Measurements from ENCODE around the gene ACYP2. TPM values are rescaled to one million over a fixed set of nuclear protein-coding genes. Genes with fewer than 3 reads are reported as not detected.
"Not testable (repeated sequence)": the region's sequence is repeated elsewhere in the genome, so short reads cannot be mapped to it uniquely, and the experiment has no call there.

Gene ACYP2
- polyA plus RNA-seq (2013, experiment 1 of 2), result 11.2 TPM
- polyA plus RNA-seq (2013, experiment 2 of 2), result 11.0 TPM

DNA sequence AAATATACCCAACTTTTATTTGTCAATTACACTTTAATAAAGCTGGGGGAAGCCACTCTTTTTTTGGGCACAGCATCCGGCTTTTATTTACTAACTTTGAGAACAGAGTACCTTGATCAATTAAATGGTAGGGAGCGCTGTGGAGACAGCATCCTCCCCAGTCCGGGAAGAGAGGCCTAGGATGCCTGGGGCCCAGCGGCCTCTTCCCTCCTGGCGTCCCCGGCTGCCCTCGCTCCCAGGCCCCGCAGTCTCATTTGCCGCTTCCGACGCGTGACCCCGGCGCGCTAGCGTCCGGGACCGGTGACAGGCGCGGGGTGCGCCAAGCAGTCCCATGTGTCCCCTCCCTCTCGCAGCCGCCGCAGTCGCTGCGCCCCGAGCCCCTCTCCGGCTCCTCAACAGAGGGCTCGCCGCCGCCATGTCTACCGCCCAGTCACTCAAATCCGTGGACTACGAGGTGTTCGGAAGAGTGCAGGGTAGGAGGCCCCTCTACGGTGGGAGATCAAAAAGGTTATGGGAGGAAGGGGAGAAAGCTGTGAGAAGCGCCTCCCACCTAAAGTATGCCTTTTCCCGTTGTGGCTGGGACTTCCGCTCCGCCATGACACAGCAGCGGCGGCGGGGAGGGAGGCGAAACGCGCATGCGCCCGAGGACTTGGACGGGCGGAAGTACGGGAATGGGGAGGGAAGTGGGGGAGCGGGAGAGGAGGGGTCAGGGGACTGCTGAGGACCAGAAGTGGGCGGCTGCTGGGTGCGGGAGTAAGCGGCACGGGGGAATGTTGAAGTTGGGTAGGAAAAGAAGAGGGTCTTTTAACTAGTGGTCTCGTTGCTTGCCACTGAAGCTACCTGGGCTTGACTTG, at the start of gene ACYP2:
TSS of gene ACYP2 (plus strand) at position 332 of the 854 bp plus-strand sequence.
- WGBS, 2 experiments (ENCODE audit: insufficient coverage in 2 of 2), result 8 to 20% methylated on average over 27 to 47 of the region's 57 CpGs

DNA sequence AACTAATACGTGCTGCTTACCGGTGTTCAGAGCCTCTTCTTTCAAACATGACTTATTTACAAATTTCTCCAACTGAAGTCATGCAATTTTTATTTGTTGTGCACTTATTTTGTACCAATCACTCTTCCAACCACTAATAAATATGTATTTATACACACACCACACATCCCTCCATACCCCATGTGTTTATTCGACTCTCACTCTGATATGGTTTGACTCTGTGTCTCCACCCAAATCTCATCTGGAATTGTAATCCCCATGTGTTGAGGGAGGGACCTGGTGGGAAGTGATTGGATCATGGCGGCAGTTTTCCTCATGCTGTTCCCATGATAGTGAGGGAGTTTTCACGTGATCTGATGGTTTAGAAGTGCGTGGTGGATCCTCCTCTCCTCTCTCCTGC, 49.5 kb upstream of the ACYP2 start:
- H3K9me3 ChIP-seq (ENCODE audit: control insufficient read depth, low read length), result no peaks in the 10 kb centered on the region
- no peaks in the 10 kb centered on the region for H3K4me1 ChIP-seq (ENCODE audit: control insufficient read depth, insufficient read depth, low read length, poor library complexity, severe bottlenecking)
- H3K4me3 ChIP-seq (ENCODE audit: extremely low read depth, insufficient read depth, low read length, poor library complexity, severe bottlenecking), result no peak overlapping the region
- WGBS, 2 experiments (ENCODE audit: insufficient coverage in 2 of 2), result no CpG with 5 or more reads among the region's 6 CpGs
- H3K27ac ChIP-seq (ENCODE audit: low read depth, low read length, severe bottlenecking), result no peak overlapping the region
- no peaks in the 10 kb centered on the region for H3K36me3 ChIP-seq (ENCODE audit: control insufficient read depth, insufficient read depth, low read length)

More for the DNA sequence above, at the start of gene ACYP2:
- peak within 1 kb of the TSS; percentile 68 for H3K4me3 ChIP-seq (ENCODE audit: extremely low read depth, insufficient read depth, low read length, poor library complexity, severe bottlenecking)
- H3K27ac ChIP-seq (ENCODE audit: low read depth, low read length, severe bottlenecking), result peak within 1 kb of the TSS; percentile 100
- H3K36me3 ChIP-seq (ENCODE audit: control insufficient read depth, insufficient read depth, low read length), result no peaks in the 10 kb centered on the region
- H3K9me3 ChIP-seq (ENCODE audit: control insufficient read depth, low read length), result peaks cover 20% of the 10 kb centered on the region
- no peaks in the 10 kb centered on the region for H3K4me1 ChIP-seq (ENCODE audit: control insufficient read depth, insufficient read depth, low read length, poor library complexity, severe bottlenecking)

DNA sequence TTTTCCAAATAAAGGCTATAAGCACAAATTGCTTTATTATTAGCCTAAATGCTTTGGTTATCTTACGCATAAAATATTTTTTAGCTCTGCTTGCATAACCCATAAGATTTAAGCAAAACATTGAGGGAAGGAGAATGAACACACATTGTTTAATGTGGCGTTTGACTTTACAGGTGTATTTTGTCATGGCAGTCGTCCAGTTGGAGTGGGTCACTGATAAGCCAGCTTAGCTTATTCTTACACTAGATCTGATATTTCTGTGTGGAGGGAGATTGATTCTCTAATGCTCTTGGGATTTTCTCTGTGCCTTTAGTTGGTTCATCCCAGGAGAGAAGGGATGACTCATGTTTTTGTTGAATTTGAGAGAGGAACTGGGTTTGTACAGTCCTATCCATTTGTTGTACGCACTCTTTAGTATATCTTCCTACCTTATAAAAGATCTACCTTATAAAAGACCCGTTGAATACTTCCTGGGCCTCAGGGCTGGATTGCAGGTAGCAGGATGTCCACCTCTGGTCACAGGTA, 47.5 kb upstream of the ACYP2 start:
- Histone ChIP-seq H3K4me1 (ENCODE audit: control insufficient read depth, insufficient read depth, low read length, poor library complexity, severe bottlenecking) (no peaks in the 10 kb centered on the region), H3K4me3 (ENCODE audit: extremely low read depth, insufficient read depth, low read length, poor library complexity, severe bottlenecking) (no peak overlapping the region), H3K9me3 (ENCODE audit: control insufficient read depth, low read length) (no peaks in the 10 kb centered on the region), H3K36me3 (ENCODE audit: control insufficient read depth, insufficient read depth, low read length) (no peaks in the 10 kb centered on the region), H3K27ac (ENCODE audit: low read depth, low read length, severe bottlenecking) (no peak overlapping the region)
- 83 to 100% methylated on average over 1 of the region's 5 CpGs for WGBS, 2 experiments (ENCODE audit: insufficient coverage in 2 of 2)

- H3K4me3 ChIP-seq (ENCODE audit: extremely low read depth, insufficient read depth, low read length, poor library complexity, severe bottlenecking); H3K9me3 ChIP-seq (ENCODE audit: control insufficient read depth, low read length); H3K36me3 ChIP-seq (ENCODE audit: control insufficient read depth, insufficient read depth, low read length); H3K27ac ChIP-seq (ENCODE audit: low read depth, low read length, severe bottlenecking); H3K4me1 ChIP-seq (ENCODE audit: control insufficient read depth, insufficient read depth, low read length, poor library complexity, severe bottlenecking): not testable (repeated sequence)
- WGBS, 2 experiments (ENCODE audit: insufficient coverage in 2 of 2), result 89 to 100% methylated on average over 1 of the region's 2 CpGs
These were observed 42.9 kb upstream of the ACYP2 start for GRCh38 chr2:54072483-54072882.

DNA sequence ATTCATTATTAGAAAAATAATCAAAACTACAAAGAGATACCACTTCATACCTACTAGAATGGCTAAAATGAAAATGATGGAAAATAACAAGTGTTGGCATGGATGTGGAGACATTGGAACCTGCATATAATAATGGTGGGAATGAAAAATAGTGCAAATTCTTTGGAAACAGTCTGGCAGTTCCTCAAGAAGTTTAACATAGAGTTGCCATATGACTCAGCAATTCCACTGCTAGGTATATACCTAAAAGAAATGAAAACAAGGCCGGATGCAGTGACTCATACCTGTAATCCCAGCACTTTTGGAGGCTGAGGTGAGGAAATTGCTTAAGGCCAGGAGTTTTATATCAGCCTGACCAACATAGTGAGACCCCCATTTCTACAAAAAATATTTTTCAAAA, 41.6 kb upstream of the ACYP2 start:
- H3K27ac ChIP-seq (ENCODE audit: low read depth, low read length, severe bottlenecking), result no peak overlapping the region
- H3K4me3 ChIP-seq (ENCODE audit: extremely low read depth, insufficient read depth, low read length, poor library complexity, severe bottlenecking), result no peak overlapping the region
- 100% methylated on average over 1 of the region's 1 CpG; no CpG with 5 or more reads in 1 of the 2 experiments for WGBS, 2 experiments (ENCODE audit: insufficient coverage in 2 of 2)
- no peaks in the 10 kb centered on the region for H3K4me1 ChIP-seq (ENCODE audit: control insufficient read depth, insufficient read depth, low read length, poor library complexity, severe bottlenecking)
- H3K36me3 ChIP-seq (ENCODE audit: control insufficient read depth, insufficient read depth, low read length), result no peaks in the 10 kb centered on the region
- no peaks in the 10 kb centered on the region for H3K9me3 ChIP-seq (ENCODE audit: control insufficient read depth, low read length)

GRCh38 chr2:54074606-54075341, 40.6 kb upstream of the ACYP2 start:
- Histone ChIP-seq H3K36me3 (ENCODE audit: control insufficient read depth, insufficient read depth, low read length) (no peaks in the 10 kb centered on the region), H3K27ac (ENCODE audit: low read depth, low read length, severe bottlenecking) (no peak overlapping the region), H3K4me1 (ENCODE audit: control insufficient read depth, insufficient read depth, low read length, poor library complexity, severe bottlenecking) (no peaks in the 10 kb centered on the region), H3K9me3 (ENCODE audit: control insufficient read depth, low read length) (no peaks in the 10 kb centered on the region), H3K4me3 (ENCODE audit: extremely low read depth, insufficient read depth, low read length, poor library complexity, severe bottlenecking) (no peak overlapping the region)
- 95 to 98% methylated on average over 5 of the region's 9 CpGs for WGBS, 2 experiments (ENCODE audit: insufficient coverage in 2 of 2)

DNA sequence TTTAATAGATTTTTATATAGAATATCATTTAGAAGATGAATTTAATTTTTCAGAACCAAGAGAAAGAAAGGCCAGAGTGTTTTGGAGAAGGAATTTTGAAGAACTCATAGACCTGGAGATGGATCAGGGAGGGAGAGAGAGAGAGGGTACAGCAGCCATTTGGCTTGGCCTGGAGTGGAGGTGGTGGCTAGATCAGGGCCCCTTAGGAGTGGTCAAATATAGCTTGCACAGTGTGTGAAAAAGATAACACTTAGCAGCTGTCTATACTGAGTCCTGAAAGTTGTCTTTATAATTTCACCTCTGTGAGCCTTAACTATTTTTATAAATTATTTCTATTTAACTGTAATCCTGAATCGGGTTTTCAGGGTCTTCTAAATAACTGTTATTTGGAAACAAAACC, 38.8 kb upstream of the ACYP2 start:
- H3K9me3 ChIP-seq (ENCODE audit: control insufficient read depth, low read length), result no peaks in the 10 kb centered on the region
- H3K27ac ChIP-seq (ENCODE audit: low read depth, low read length, severe bottlenecking), result no peak overlapping the region
- no CpG with 5 or more reads among the region's 1 CpG for WGBS, 2 experiments (ENCODE audit: insufficient coverage in 2 of 2)
- H3K36me3 ChIP-seq (ENCODE audit: control insufficient read depth, insufficient read depth, low read length), result no peaks in the 10 kb centered on the region
- no peaks in the 10 kb centered on the region for H3K4me1 ChIP-seq (ENCODE audit: control insufficient read depth, insufficient read depth, low read length, poor library complexity, severe bottlenecking)
- H3K4me3 ChIP-seq (ENCODE audit: extremely low read depth, insufficient read depth, low read length, poor library complexity, severe bottlenecking), result no peak overlapping the region

GRCh38 chr2:54077088-54077900, 38.1 kb upstream of the ACYP2 start:
- Histone ChIP-seq H3K9me3 (ENCODE audit: control insufficient read depth, low read length) (no peaks in the 10 kb centered on the region), H3K27ac (ENCODE audit: low read depth, low read length, severe bottlenecking) (no peak overlapping the region), H3K4me3 (ENCODE audit: extremely low read depth, insufficient read depth, low read length, poor library complexity, severe bottlenecking) (no peak overlapping the region), H3K36me3 (ENCODE audit: control insufficient read depth, insufficient read depth, low read length) (no peaks in the 10 kb centered on the region), H3K4me1 (ENCODE audit: control insufficient read depth, insufficient read depth, low read length, poor library complexity, severe bottlenecking) (no peaks in the 10 kb centered on the region)
- 91 to 93% methylated on average over 1 to 2 of the region's 2 CpGs for WGBS, 2 experiments (ENCODE audit: insufficient coverage in 2 of 2)

GRCh38 chr2:54079331-54079730, 36.1 kb upstream of the ACYP2 start:
- Histone ChIP-seq H3K36me3 (ENCODE audit: control insufficient read depth, insufficient read depth, low read length) (no peaks in the 10 kb centered on the region), H3K4me3 (ENCODE audit: extremely low read depth, insufficient read depth, low read length, poor library complexity, severe bottlenecking) (no peak overlapping the region), H3K27ac (ENCODE audit: low read depth, low read length, severe bottlenecking) (no peak overlapping the region), H3K4me1 (ENCODE audit: control insufficient read depth, insufficient read depth, low read length, poor library complexity, severe bottlenecking) (peaks cover 3% of the 10 kb centered on the region), H3K9me3 (ENCODE audit: control insufficient read depth, low read length) (no peaks in the 10 kb centered on the region)
- WGBS, 2 experiments (ENCODE audit: insufficient coverage in 2 of 2), result no CpG with 5 or more reads among the region's 2 CpGs

GRCh38 chr2:54081574-54081973, 33.8 kb upstream of the ACYP2 start:
- Histone ChIP-seq H3K4me3 (ENCODE audit: extremely low read depth, insufficient read depth, low read length, poor library complexity, severe bottlenecking) (no peak overlapping the region), H3K27ac (ENCODE audit: low read depth, low read length, severe bottlenecking) (no peak overlapping the region), H3K9me3 (ENCODE audit: control insufficient read depth, low read length) (no peaks in the 10 kb centered on the region), H3K4me1 (ENCODE audit: control insufficient read depth, insufficient read depth, low read length, poor library complexity, severe bottlenecking) (peaks cover 3% of the 10 kb centered on the region), H3K36me3 (ENCODE audit: control insufficient read depth, insufficient read depth, low read length) (no peaks in the 10 kb centered on the region)
- WGBS, 2 experiments (ENCODE audit: insufficient coverage in 2 of 2), result 84 to 86% methylated on average over 6 of the region's 6 CpGs
